Upper lobe of left lung (tissue), 6 donors: ENCODE results near the gene ELAVL1. TPM values are rescaled to one million over a fixed set of nuclear protein-coding genes. Genes with fewer than 3 reads are reported as not detected.
"Not testable (repeated sequence)": the region's sequence is repeated elsewhere in the genome, so short reads cannot be mapped to it uniquely, and the experiment has no call there.

Source experiments
- ATAC-seq, 2 donors: fragments of 200-7000 bp; cut with Tn5 transposase; one replicate each; pipeline ENCODE4 v1.9.1; 2022; ENCODE audit warnings: mild to moderate bottlenecking in 2 of 2, moderate library complexity in 2 of 2; ENCODE audit not compliant: low FRiP score in 2 of 2
- DNase-seq, 2 donors: peaks; one replicate each; pipeline ENCODE4 v3.0.0-alpha.2; 2019 to 2020
- H3K27ac ChIP-seq, 4 donors: fragments of 200-600 bp; sonication (generic); one replicate each; pipeline ENCODE4 v1.5.1; 2016 to 2019
- H3K27me3 ChIP-seq, 4 donors: fragments of 200-600 bp; sonication (generic); one replicate each; pipeline ENCODE4 v1.5.1; 2017 to 2019
- H3K36me3 ChIP-seq, 4 donors: fragments of 200-600 bp; sonication (generic); one replicate each; pipeline ENCODE4 v1.5.1; 2016 to 2019
- H3K4me1 ChIP-seq, 4 donors: fragments of 200-600 bp; sonication (generic); one replicate each; pipeline ENCODE4 v1.5.1; 2018 to 2019
- H3K4me3 ChIP-seq, 4 donors: fragments of 200-600 bp; sonication (generic); one replicate each; pipeline ENCODE4 v1.5.1; 2017 to 2019; ENCODE audit warnings: mild to moderate bottlenecking in 2 of 4, moderate library complexity in 1 of 4
- H3K9me3 ChIP-seq, 4 donors: fragments of 200-600 bp; sonication (generic); one replicate each; pipeline ENCODE4 v1.5.1; 2018 to 2019
- CTCF ChIP-seq, 6 experiments: fragments of 450-650 bp in 4 of 6; fragments of 200-600 bp in 2 of 6; sonication (generic) in 2 of 6; IDR thresholded peaks; one replicate each; pipeline ENCODE4 v1.5.1; 2016 to 2019; ENCODE audit warnings: antibody characterized with exemption in 6 of 6
- EP300 ChIP-seq, 4 donors: sonication (generic); formaldehyde crosslinking; IDR thresholded peaks; one replicate each; pipeline ENCODE4 v1.5.1; 2017; ENCODE audit warnings: antibody characterized with exemption in 4 of 4, control low read depth in 2 of 4
- POLR2A ChIP-seq, 4 donors: fragments of 450-650 bp; IDR thresholded peaks; one replicate each; pipeline ENCODE4 v1.5.1; 2016 to 2017; ENCODE audit warnings: antibody characterized with exemption in 4 of 4, mild to moderate bottlenecking in 2 of 4
- POLR2AphosphoS5 ChIP-seq, 2 donors: sonication (generic); formaldehyde crosslinking; IDR thresholded peaks; one replicate each; pipeline ENCODE4 v1.5.1; 2017; ENCODE audit warnings: antibody characterized with exemption in 2 of 2
- WGBS, 2 donors: methylation state at CpG; one replicate each; pipeline ENCODE4 v1.1.5; 2017 to 2018; 5-methylcytosine and 5-hydroxymethylcytosine counted together
- total RNA-seq, 6 donors: library from RNA; depleted of rRNA in 4 of 6; stranded (reverse); fragments of >200 nt in 4 of 6; gene quantifications; one replicate each; pipeline versions ENCODE4 v1.1.0 to v1.2.1, GENCODE V29; 2016 to 2021
- donor health status: DM: no; HTN: no; CAD: no; lungs with moderate emphysema.
- donor health status: DM: no; HTN: yes; CAD: no; lungs with severe emphysema.

Gene ELAVL1
- total RNA-seq, 6 donors from 2014 or later, result 21.0 to 71.1 (median 36.1) TPM

DNA sequence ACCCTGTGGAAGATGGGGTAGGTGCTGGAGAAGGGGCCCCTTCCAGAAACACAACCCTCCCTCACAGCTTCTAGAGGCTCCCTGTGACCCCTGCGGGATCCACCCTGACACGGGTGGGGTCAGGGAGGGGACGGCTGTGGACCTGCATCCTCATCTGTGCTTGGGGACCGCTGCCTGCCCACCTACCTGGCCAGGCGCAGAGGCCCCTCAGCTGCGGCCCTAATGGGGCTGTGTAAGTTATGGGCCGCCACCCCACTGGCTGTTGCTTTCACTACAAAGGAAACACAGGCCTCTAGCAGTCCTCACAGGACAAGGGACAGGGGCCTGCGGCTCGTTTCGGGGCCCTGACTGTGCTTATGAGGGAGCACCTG, 72.5 kb downstream of the ELAVL1 start:
- no peak overlapping the region for H3K4me3 ChIP-seq
- H3K36me3 ChIP-seq, result peaks cover 32 to 80% (median 73%) of the 10 kb centered on the region in 4 donors
- H3K9me3 ChIP-seq, result no peaks in the 10 kb centered on the region
- peaks cover 0 to 8% (median 0%) of the 10 kb centered on the region in 4 donors for H3K4me1 ChIP-seq
- no peak for TF ChIP-seq CTCF (IDR thresholded peaks at IDR 0.05)
- no peak for TF ChIP-seq EP300 (IDR thresholded peaks at IDR 0.05)
- H3K27ac ChIP-seq, result no peak overlapping the region
- no peaks in the 10 kb centered on the region for H3K27me3 ChIP-seq
- DNase-seq (no peak), ATAC-seq (no peak)
- 95 to 100% methylated on average over 8 to 10 of the region's 10 CpGs for WGBS, 2 donors

DNA sequence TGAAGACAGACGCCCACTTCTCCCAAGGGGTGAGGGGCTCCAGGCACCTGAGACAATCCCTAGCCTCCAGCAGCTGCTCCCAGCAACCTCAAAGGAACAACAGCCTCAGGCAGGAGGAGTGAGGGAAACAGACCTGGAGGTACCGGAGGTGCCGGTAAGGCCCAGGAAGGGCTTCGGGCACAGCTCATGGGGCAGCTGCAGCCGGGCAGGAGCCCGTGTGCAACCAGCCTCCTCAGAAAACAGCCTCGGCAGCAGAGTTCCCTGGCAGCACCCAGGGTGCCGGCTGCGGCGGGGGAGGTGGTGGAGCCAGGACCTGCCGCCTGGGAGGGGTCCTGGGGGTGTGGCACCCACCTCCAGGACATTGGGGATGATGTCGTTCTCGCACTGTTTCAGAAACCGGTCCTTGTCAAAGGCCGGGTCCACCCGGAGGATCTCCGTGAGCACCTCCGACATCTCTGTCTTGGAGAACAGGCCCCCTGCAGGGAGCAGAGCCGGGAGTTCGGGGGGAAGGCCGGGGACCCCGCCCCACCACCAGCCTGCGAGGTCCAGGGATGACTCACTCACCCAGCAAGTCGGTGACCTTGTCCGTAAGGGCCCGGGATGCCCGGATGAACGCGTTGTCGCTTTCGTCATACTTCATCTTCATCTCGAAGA, 73.0 kb downstream of the ELAVL1 start:
- DNase-seq (no peak), ATAC-seq (no peak)
- H3K27me3 ChIP-seq, result no peaks in the 10 kb centered on the region
- H3K27ac ChIP-seq, result peak overlapping the region in 1 of 4 donors; percentile 53
- TF ChIP-seq CTCF (IDR thresholded peaks at IDR 0.05), result no peak
- no peak for TF ChIP-seq POLR2AphosphoS5 (IDR thresholded peaks at IDR 0.05)
- TF ChIP-seq POLR2A (IDR thresholded peaks at IDR 0.05), result no peak
- no peak for TF ChIP-seq EP300 (IDR thresholded peaks at IDR 0.05)
- WGBS, 2 donors, result 93 to 97% methylated on average over 18 to 31 of the region's 32 CpGs
- peaks cover 32 to 74% (median 68%) of the 10 kb centered on the region in 4 donors for H3K36me3 ChIP-seq
- peaks cover 0 to 8% (median 0%) of the 10 kb centered on the region in 4 donors for H3K4me1 ChIP-seq
- H3K4me3 ChIP-seq, result no peak overlapping the region
- no peaks in the 10 kb centered on the region for H3K9me3 ChIP-seq

GRCh38 chr19:7931221-7932061, 74.0 kb downstream of the ELAVL1 start:
- ATAC-seq (no peak), DNase-seq (peak in 1 of 2 donors; percentile 82)
- peak overlapping the region in 3 of 4 donors; percentile 2 to 55 (median 53) for H3K27ac ChIP-seq
- no peaks in the 10 kb centered on the region for H3K27me3 ChIP-seq
- H3K9me3 ChIP-seq, result no peaks in the 10 kb centered on the region
- TF ChIP-seq CTCF (IDR thresholded peaks at IDR 0.05) (no peak), POLR2AphosphoS5 (IDR thresholded peaks at IDR 0.05) (no peak), EP300 (IDR thresholded peaks at IDR 0.05) (no peak), POLR2A (IDR thresholded peaks at IDR 0.05) (no peak)
- H3K4me3 ChIP-seq, result no peak overlapping the region
- peaks cover 32 to 69% (median 59%) of the 10 kb centered on the region in 4 donors for H3K36me3 ChIP-seq
- 87 to 92% methylated on average over 27 to 31 of the region's 36 CpGs for WGBS, 2 donors
- peaks cover 2 to 16% (median 5%) of the 10 kb centered on the region in 4 donors for H3K4me1 ChIP-seq

- WGBS, 2 donors, result 72 to 78% methylated on average over 7 of the region's 7 CpGs
- Histone ChIP-seq H3K27me3 (peaks cover 0 to under 1% (median 0%) of the 10 kb centered on the region in 4 donors), H3K36me3 (peaks cover 30 to 62% (median 52%) of the 10 kb centered on the region in 4 donors), H3K4me1 (peaks cover 5 to 23% (median 8%) of the 10 kb centered on the region in 4 donors), H3K27ac (peak overlapping the region in 3 of 4 donors; percentile 18 to 55 (median 28)), H3K4me3 (no peak overlapping the region), H3K9me3 (no peaks in the 10 kb centered on the region)
- ATAC-seq, result no peak
- no peak for DNase-seq
- TF ChIP-seq EP300 (IDR thresholded peaks at IDR 0.05) (no peak), POLR2A (IDR thresholded peaks at IDR 0.05) (no peak), CTCF (IDR thresholded peaks at IDR 0.05) (no peak), POLR2AphosphoS5 (IDR thresholded peaks at IDR 0.05) (no peak)
These were observed 74.7 kb downstream of the ELAVL1 start for GRCh38 chr19:7930765-7931164.

DNA sequence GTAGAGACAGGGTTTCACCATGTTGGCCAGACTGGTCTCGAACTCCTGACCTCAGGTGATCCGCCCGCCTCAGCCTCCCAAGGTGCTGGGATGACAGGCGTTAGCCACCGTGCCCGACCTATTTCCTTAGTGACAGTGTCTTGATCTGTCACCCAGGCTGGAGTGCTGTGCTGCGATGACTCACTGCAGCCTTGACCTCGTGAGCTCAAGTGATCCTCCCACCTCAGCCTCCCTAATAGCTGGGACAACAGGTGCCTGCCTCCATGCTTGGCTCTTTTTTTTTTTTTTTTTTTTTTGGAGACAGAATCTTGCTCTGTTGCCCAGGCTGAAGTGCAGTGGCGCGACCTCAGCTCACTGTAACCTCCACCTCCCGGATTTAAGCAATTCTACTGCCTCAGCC, 75.4 kb downstream of the ELAVL1 start:
- not testable (repeated sequence) for ATAC-seq, H3K27me3 ChIP-seq, H3K9me3 ChIP-seq, H3K4me3 ChIP-seq, DNase-seq
- Histone ChIP-seq H3K36me3 (peaks cover 28 to 55% (median 46%) of the 10 kb centered on the region in 4 donors), H3K27ac (peak overlapping the region in 1 of 4 donors; percentile 28), H3K4me1 (peaks cover 9 to 30% (median 14%) of the 10 kb centered on the region in 4 donors)
- 88 to 90% methylated on average over 11 of the region's 11 CpGs for WGBS, 2 donors
